Ramos (cell line): Measurements from ENCODE around the gene MYBPC2.
"Not testable (repeated sequence)": the region's sequence is repeated elsewhere in the genome, so short reads cannot be mapped to it uniquely, and the experiment has no call there.

Experiments used
- in situ Hi-C: fragments of 300-500 bp; cut with MboI; formaldehyde crosslinking; loops from one replicate; pipeline ENCODE4 v1.14.3; 2022; ENCODE audit warnings: low sequenced_read_pairs; ENCODE audit not compliant: unreplicated experiment

The MYBPC2 gene

DNA sequence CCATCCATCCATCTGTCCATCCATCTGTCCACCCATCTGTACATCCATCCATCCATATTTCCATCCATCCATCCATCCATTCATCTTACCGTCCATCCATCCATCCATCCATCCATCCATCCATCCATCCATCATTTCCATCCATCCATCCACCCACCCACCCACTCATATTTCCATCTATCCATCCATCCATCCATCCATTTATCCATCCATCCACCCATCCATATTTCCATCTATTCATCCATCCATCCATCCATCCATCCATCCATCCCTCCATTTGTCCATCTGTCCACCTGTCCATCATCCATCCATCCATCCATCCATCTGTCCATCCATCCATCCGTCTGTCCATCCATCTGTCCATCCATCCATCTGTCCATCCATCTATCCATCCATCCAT, 23.3 kb downstream of the MYBPC2 start:
- in situ Hi-C loops = no loop called here

DNA sequence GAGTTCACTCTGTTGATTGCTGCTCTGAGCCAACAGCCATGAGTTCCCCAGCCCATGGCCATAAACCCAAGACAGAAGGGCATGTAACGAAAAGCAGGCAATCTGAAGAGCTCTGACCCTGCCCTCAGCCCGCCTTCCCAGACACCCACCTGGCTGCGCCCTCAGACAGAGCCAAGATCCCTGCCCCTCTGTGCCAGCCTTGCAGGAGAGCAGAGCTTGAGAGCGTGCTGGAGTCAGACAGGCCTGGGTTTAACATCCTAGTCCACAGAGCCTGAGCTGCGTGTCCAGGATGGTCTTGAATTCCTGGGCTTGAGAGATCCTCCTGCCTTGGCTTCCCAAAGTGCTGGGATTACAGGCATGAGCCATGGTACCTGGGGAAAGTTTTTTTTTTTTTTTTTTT, 24.6 kb downstream of the MYBPC2 start:
- in situ Hi-C loops = no loop called here

DNA sequence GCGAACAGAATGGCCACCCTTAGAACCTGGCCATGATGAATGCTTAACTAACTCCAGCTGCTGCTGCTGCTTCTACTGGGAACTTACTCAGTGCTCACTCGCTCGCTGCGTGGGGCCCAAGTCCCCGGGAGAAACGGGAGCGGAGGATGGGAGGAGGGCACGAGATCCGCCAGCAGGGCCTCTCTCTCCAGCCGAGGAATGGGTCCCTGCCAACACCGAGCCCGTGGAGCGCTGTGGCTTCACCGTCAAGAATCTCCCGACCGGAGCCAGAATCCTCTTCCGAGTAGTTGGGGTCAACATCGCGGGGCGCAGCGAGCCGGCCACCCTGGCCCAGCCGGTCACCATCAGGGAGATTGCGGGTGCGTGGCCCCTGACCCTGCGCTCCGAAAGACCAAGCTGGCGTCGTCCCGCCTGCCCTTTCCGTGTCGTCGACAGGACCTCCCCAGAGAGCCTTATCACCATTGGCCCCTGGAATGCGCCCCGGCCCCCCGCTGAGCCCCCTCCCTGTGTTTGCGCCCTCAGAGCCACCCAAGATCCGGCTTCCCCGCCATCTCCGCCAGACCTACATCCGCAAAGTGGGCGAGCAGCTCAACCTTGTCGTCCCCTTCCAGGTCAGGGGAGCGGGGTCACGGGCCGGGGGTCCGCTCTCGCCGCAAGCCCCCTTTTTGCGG, 25.8 kb downstream of the MYBPC2 start:
- in situ Hi-C loops = no loop called here

DNA sequence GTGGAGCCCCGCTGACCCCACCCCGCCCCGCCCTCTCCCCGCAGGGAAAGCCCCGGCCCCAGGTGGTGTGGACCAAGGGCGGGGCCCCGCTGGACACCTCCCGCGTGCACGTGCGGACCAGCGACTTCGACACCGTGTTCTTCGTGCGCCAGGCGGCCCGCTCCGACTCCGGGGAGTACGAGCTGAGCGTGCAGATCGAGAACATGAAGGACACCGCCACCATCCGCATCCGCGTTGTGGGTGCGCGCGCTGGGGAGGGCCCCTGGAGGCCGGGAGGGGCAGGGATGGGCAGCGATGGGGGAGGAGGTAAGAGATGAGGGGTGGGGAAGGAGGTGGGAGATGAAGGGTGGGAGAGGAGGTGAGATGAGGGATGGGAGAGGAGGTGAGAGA, 26.4 kb downstream of the MYBPC2 start:
- in situ Hi-C loops = no loop called here

DNA sequence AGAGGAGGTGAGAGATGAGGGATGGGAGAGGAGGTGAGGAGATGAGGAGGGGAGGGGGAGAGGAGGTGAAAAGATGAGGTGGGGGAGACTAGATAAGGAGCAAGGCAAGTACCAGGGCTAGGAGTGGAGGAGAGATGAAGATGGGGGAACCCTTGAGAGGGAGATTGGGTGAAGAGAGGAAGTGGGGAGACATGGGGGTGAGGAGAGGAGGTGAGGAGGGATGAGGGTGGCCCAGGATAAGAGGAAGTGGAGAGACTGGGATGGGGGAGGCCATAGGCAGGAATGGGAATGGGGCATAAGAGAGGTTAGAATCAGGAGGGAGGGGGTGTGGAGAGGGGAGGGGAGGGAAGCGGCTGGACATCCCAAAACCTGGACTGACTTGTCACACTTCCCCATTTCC, 26.9 kb downstream of the MYBPC2 start:
- in situ Hi-C loops = loop anchor here (5.0 to 10.0 kb wide), 2 partner anchors 92 to 205 kb away; partner anchors contain the start of gene NAPSA

DNA sequence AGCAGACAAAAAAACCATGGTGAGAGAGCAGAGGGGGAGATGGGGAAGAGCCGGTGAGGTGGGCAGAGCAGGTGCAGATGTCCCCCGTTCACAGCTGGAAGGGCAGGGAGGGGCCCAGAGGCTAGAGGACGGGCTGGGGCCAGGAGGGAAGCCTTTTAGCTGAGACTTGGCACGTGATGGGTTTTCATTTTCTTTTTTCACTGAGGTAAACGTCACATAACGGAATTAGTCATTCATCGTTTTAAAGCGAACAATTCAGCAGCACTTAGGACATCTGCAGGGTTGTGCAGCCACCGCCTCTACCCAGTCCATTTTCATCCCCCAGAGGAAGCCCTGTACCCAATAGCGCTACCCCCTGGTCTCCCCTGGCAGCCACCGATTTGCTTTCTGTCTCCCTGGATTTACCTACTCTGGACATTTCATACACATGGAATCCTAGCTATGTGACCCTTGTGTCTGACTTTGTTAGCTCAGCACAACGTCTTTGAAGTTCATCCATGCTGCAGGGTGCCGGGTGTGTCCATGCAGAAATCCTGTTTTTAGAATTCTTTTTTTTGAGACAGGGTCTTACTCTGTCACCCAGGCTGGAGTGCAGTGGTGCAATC, 27.6 kb downstream of the MYBPC2 start:
- in situ Hi-C loops = loop anchor here (5.0 to 10.0 kb wide), 2 partner anchors 93 to 205 kb away; partner anchors contain the start of gene NAPSA

DNA sequence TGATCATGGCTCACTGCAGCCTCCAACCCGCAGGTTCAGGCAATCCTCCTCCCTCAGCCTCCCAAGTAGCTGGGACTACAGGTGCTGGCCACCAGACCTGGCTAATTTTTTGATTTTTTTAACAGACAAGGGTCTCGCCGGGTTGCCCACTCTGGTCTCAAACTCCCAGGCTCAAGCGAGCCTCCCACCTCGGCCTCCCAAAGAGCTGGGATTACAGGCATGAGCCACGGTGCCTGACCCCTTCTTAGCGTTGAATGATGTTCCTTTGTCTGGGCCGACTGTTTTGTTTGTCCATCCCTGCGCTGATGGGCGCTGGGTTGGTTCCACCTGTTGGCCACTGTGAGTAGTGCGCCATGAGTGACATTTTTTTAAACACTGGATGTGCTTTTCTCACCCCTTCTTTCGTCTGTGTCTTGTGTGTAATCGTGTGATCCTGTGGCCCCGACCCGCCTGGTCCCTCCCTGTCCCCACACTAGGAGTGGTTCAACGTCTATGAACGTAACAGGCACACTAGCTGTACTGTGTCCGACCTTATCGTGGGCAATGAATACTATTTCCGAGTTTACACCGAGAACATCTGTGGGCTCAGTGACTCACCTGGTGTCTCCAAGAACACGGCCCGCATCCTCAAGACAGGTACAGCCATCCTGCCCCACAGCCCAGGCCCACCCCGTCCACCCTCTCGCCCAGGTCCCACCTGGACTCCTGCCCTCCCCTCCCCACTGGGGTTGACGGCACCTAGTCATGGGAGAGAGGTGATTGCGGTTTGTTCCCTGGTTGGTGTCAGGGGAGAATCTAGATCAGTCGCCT, 28.6 kb downstream of the MYBPC2 start:
- in situ Hi-C loops = loop anchor here (5.0 to 10.0 kb wide), 2 partner anchors 94 to 206 kb away; partner anchors contain the start of gene NAPSA

DNA sequence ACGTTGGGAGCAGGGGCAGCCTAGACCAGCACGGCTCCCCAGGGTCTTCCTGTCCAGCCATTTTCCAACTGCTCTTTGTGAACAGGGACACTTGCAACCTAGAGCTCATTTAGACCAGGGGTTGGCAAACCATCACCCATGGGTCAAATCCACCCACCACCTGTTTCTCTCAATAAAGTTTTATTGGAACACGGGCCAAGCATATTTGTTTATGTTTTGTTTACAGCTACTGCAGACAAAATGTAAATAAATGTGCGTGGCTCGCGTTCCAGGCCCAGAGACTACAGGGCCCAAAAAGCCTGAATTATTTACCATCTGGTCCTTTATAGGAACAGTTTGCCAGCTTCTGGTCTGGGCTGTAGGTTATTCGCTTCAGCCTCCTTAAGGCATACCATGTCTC, 30.3 kb downstream of the MYBPC2 start:
- in situ Hi-C loops = loop anchor here (5.0 to 10.0 kb wide), 2 partner anchors 96 to 208 kb away; partner anchors contain the start of gene NAPSA

DNA sequence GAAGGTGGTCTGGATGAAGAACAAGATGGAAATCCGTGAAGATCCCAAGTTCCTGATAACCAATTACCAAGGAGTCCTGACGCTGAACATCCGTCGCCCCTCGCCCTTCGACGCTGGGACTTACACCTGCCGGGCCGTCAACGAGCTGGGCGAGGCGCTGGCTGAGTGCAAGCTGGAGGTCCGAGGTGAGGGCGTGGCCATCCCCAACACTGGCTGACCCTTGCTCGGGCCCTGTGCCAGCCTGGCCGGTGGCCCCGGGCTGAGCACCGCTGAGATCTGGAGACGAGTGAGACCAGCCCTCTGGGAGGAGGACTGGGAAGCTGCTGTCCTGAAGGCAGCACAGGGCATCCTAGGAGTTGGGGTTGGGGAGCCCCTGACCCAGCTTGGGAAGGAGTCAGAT, 31.7 kb downstream of the MYBPC2 start:
- in situ Hi-C loops = loop anchor here (5.0 to 10.0 kb wide), 2 partner anchors 97 to 210 kb away; partner anchors contain the start of gene NAPSA

DNA sequence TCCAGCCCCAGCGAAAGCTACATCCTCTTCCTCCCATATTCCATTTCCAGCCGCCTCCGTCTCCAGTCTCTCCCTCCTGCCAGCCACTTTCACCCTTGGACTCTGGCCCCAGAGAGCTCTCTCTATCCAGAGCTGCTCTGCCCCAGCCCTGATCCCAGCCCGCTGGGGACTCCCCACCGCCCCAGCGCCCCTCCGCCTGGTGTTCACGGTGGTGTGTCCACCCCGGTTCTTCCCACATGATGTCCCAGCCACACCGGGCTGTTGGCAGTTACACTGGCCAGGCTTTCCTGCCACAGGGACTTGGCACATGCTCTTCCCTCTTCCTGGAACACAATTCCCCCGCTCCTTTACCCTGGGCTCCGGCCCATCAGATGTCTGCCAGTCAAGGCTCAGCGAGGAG, 32.3 kb downstream of the MYBPC2 start:
- in situ Hi-C loops = loop anchor here (5.0 to 10.0 kb wide), 2 partner anchors 98 to 210 kb away; partner anchors contain the start of gene NAPSA

DNA sequence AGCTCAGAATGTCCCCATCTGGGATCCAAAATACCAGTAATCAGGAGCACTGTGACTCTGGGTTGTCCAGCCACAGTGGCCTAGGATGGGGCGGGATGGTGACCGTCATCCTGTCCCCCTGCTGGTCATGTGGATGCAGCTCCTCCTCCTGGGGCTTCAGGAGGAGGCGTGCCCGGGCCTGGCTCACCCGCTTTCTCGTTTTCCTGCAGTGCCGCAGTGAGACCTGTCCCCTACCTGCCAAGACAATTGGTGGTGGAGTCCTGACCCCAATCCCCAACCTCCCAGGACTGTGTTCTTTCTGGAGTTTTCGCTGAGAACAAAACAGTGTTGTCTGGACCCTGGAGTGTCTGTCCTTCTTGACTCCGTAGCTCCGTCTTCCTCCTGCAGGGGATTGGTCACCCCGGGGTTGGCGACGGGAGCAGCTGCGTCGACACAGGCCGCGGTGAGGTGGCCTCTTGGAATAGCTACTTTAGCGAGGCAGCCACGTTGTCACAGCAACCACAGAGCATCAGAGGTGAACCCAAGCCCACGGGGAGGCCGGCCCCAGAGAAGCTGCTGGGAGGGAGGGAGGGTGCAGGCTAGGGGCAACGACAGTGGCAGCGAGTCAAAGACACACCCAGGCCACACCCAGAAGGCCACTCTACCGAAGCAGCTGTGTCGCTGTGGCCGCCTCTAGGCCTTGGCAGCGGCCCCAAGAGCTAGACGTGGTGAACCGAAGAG, 33.5 kb downstream of the MYBPC2 start:
- in situ Hi-C loops = loop anchor here (10.0 kb wide), 1 partner anchor 211 kb away; no protein-coding TSS in a partner anchor

DNA sequence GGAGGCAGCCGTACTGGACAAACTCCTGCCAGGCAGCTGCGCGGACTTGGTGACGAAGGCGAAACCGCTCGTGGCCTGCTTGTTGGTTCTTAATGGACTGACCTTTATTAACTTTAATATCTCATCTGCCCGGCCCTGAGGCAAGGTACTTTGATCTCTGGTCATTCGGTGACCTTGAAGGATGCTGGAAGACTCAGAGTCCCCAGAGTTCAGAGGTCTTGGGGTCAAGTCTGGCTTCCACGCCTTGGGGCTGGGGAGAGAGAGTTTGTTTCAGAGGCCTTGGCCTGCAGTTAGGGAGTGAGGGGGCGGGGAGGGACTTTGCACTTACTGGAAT, 34.0 kb downstream of the MYBPC2 start:
- in situ Hi-C loops = loop anchor here (10.0 kb wide), 1 partner anchor 212 kb away; no protein-coding TSS in a partner anchor

DNA sequence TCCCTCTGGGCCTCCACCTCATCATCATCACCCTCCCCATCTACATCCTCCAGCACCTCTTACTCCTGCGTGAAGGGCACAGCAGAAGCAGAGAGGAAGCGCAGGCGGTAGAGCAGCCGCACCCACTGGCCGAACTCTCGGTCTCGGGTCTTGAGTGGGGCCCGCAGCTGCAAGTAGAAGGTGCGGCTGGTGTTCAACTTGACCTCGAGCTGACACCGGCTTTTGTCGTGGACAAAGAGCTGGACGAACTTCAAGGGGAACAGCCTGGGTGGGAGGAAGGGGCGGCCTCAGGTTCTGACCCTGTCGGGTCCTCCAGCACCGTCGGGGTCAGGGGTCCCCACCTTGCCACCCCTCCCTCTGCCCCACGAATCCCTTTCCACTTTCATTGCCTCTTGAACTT, 34.9 kb downstream of the MYBPC2 start:
- in situ Hi-C loops = loop anchor here (10.0 kb wide), 1 partner anchor 213 kb away; no protein-coding TSS in a partner anchor

DNA sequence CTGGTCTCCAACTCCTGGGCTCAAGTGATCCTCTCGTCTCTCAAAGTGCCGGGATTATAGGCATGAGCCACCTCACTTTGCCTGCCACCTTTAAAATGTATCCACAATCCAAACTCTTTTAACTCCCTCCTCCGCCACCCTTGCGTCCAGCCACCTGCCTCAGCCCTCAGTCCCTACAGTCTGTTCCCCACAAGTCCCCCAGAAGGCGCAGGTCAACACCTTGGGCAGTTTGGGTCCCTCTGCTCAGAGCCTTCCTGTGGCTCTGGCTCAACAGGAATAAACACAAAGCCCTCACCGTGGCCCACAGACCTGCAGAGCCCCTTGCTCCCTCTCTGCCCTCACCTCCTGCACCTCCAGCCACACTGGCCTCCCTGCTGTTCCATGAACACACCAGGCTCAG, 36.1 kb downstream of the MYBPC2 start:
- in situ Hi-C loops = loop anchor here (10.0 kb wide), 1 partner anchor 214 kb away; no protein-coding TSS in a partner anchor

DNA sequence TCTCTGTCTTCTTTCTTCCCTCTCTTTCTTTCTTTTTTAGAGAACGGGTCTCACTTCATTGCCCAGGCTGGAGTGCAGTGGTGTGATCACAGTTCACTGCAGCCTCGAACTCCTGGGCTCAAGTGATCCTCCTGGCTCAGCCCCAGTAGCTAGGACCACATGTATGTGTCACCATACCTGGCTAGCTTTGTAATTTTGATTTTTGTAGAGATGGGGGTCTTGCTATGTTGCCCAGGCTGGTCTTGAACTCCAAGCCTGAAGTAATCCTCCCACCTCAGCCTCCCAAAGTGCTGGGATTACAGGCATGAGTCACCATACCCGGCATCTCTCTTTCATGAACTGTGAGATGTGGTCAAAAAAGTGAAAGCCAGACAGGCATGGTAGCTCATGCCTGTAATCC, 40.6 kb downstream of the MYBPC2 start:
- in situ Hi-C loops = not testable (repeated sequence)

DNA sequence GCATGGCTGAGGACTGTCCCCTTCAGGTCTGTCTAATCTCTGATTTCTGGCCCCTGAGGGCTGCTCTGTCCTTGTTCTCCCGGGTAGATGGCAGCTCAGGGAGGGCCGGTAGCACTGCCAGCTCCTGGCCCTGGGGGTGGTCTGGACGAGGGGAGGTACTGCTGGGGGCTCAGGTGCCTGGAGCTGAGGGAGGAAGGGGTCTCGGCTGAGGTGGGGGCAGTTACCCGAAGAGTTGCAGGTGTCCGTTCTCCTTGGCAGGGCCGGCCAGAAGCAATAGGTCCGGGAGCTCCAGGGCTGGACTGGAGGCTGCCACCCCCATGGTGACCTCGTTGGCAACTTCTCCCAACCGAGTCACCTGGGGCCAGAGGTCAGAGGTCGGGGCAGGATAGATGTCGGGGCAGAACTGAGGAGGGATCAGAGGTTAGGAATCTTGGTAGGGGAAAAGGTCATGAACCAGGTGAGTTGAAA, 42.4 kb downstream of the MYBPC2 start:
- in situ Hi-C loops = no loop called here

DNA sequence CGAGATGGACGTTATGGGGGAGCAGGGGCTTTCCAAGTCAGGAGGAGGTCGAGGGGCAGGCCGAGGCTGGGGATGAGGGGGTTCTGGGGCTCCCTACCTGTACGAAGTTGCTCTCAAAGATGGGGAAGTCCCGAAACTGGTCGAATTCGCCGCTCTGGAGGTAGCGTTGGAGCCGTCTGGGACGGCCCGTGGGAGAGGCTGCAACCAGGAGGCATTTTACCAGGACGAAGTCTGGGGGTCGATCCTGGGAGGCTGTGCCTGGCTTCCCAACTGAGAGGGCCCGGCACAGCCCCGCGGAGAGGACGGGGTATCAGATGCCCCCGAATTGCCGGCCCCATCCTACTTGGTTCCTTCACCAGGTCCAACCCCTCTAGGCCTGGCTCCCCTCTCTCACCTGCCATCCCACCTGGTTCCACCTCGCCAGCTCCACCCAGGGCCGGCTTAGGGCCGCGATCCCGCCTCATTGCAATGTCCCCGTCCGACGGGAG, 43.1 kb downstream of the MYBPC2 start:
- in situ Hi-C loops = no loop called here

DNA sequence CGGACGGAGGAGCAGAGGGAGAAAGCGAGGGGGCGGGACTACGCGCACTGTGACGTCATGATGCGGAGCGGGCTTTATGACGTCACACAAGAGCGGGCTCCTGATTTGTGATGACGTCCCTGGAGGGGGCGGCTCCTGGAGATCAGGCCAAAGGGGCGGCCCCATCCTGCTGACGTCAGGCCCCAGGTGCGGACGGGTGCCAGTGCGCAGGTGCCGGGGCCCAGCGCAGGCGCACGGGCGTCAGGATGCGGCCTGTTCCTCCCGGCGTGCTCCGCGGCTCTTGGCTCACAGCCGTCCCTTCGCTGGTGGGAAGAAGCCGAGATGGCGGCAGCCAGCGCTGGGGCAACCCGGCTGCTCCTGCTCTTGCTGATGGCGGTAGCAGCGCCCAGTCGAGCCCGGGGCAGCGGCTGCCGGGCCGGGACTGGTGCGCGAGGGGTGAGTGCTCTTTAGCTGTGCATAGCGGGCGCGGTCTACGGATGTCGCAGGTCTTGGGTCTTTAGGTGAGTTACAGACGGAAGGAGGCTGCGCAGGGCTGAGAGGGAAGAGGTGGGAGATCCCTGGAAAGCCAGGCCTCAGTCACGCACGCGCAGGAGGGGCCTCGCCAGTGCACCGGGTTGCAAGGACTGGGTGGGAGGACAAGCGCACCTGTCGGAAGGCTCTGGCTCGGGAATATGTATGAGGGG, 43.7 kb downstream of the MYBPC2 start, which contains the start of the genes EMC10 and GARIN5A:
Gene EMC10, plus strand, starts transcription at position 284 of the 683 bp plus-strand sequence. Its CDS starts 38 bp downstream, at position 322.
Gene GARIN5A, minus strand, starts transcription at position 625 of the 683 bp plus-strand sequence. Its CDS starts 460 bp downstream, at position 165.
- in situ Hi-C loops = no loop called here

DNA sequence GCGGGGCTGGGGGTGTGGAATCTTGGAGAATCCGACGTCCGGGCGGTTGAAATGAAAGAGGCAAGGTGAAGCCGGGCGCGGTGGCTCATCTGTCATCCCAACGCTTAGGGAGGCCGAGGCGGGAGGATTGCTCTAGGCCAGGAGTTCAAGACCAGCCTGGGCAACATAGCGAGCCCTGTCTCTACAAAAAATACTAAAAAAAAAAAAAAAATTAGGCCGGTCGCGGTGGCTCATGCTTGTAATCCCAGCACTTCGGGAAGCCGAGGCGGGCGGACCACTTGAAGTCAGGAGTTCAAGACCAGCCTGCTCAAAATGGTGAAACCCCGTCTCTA, 44.2 kb downstream of the MYBPC2 start:
- in situ Hi-C loops = no loop called here
